ENCODE measurements around the gene CASP3.
"Not testable (repeated sequence)": the region's sequence is repeated elsewhere in the genome, so short reads cannot be mapped to it uniquely, and the experiment has no call there.

CASP3 gene

GRCh38 chr4:184664445-184665210, 15.4 kb upstream of the CASP3 start:
- no peak for DNase-seq (ENCODE audit: low read depth, low spot score)

- no peak for DNase-seq (ENCODE audit: low read depth, low spot score)
These were observed 13.0 kb upstream of the CASP3 start for GRCh38 chr4:184662236-184662635.

- no peak for DNase-seq (ENCODE audit: low read depth, low spot score)
These were observed 11.7 kb upstream of the CASP3 start for GRCh38 chr4:184660978-184661377.

GRCh38 chr4:184657820-184658219, 8.6 kb upstream of the CASP3 start:
- not testable (repeated sequence) for DNase-seq (ENCODE audit: low read depth, low spot score)

- DNase-seq (ENCODE audit: low read depth, low spot score): no peak
These were observed 7.9 kb upstream of the CASP3 start for GRCh38 chr4:184657144-184657543.

- no peak for DNase-seq (ENCODE audit: low read depth, low spot score)
These were observed 6.9 kb upstream of the CASP3 start for GRCh38 chr4:184655889-184656869.

GRCh38 chr4:184653650-184654049, 4.4 kb upstream of the CASP3 start:
- peak; percentile 63 for DNase-seq (ENCODE audit: low read depth, low spot score)

GRCh38 chr4:184652681-184653080, 3.4 kb upstream of the CASP3 start:
- DNase-seq (ENCODE audit: low read depth, low spot score): not testable (repeated sequence)

GRCh38 chr4:184651899-184652298, 2.7 kb upstream of the CASP3 start:
- no peak for DNase-seq (ENCODE audit: low read depth, low spot score)

GRCh38 chr4:184649971-184650855, 966 bp upstream of the CASP3 start:
- no peak for DNase-seq (ENCODE audit: low read depth, low spot score)

- no peak for DNase-seq (ENCODE audit: low read depth, low spot score)
These were observed 778 bp downstream of the CASP3 start for GRCh38 chr4:184648313-184649025.

GRCh38 chr4:184648054-184648312, 1.3 kb downstream of the CASP3 start:
- no peak for DNase-seq (ENCODE audit: low read depth, low spot score)

GRCh38 chr4:184647266-184648053, 1.8 kb downstream of the CASP3 start:
- DNase-seq (ENCODE audit: low read depth, low spot score): no peak

- DNase-seq (ENCODE audit: low read depth, low spot score): no peak
These were observed 3.2 kb downstream of the CASP3 start for GRCh38 chr4:184645904-184646610.

GRCh38 chr4:184644553-184645307, 4.5 kb downstream of the CASP3 start:
- DNase-seq (ENCODE audit: low read depth, low spot score): no peak

GRCh38 chr4:184643731-184644130, 5.5 kb downstream of the CASP3 start:
- no peak for DNase-seq (ENCODE audit: low read depth, low spot score)

GRCh38 chr4:184641451-184641850, 7.8 kb downstream of the CASP3 start:
- DNase-seq (ENCODE audit: low read depth, low spot score): no peak

GRCh38 chr4:184641022-184641421, 8.2 kb downstream of the CASP3 start:
- DNase-seq (ENCODE audit: low read depth, low spot score): no peak

- no peak for DNase-seq (ENCODE audit: low read depth, low spot score)
These were observed 12.3 kb downstream of the CASP3 start for GRCh38 chr4:184636897-184637296.

Data from smooth muscle cell of the brain vasculature (primary cell).